ENCODE data around the gene PRAC2. TPM values are rescaled to one million over a fixed set of nuclear protein-coding genes. Genes with fewer than 3 reads are reported as not detected.

PRAC2 gene
- total RNA-seq, 1 donor: not detected

GRCh38 chr17:48747445-48748363 lies 24.7 kb downstream of the PRAC2 start:
- Histone ChIP-seq H3K79me2 (ENCODE audit: insufficient read depth, low read length) (no peaks in the 10 kb centered on the region), H3K4me2 (ENCODE audit: insufficient read depth, low read length) (no peak overlapping the region), H4K20me1 (ENCODE audit: insufficient read depth, low read length) (no peaks in the 10 kb centered on the region), H3K4me1 (ENCODE audit: insufficient read depth, low read length) (no peaks in the 10 kb centered on the region), H3K4me3 (ENCODE audit: insufficient read depth, low read length) (no peak overlapping the region), H3K27ac (ENCODE audit: low read depth, low read length) (no peak overlapping the region), H3K36me3 (ENCODE audit: insufficient read depth, low read length) (no peaks in the 10 kb centered on the region), H2AFZ (ENCODE audit: low read length) (no peak overlapping the region), H3K27me3 (ENCODE audit: insufficient read depth, low read length) (peaks cover 99% of the 10 kb centered on the region), H3K9me3 (ENCODE audit: low read depth, low read length) (no peaks in the 10 kb centered on the region)
- DNase-seq (ENCODE audit: insufficient read length, low spot score, missing footprints): peak; percentile 68
- TF ChIP-seq CTCF (IDR thresholded peaks at IDR 0.05; ENCODE audit: extremely low read depth, low read depth, low read length): no peak

- TF ChIP-seq CTCF (IDR thresholded peaks at IDR 0.05; ENCODE audit: extremely low read depth, low read depth, low read length): no peak
- Histone ChIP-seq H3K4me1 (ENCODE audit: insufficient read depth, low read length) (peaks cover 2% of the 10 kb centered on the region), H2AFZ (ENCODE audit: low read length) (no peak overlapping the region), H4K20me1 (ENCODE audit: insufficient read depth, low read length) (peaks cover 1% of the 10 kb centered on the region), H3K79me2 (ENCODE audit: insufficient read depth, low read length) (no peaks in the 10 kb centered on the region), H3K27me3 (ENCODE audit: insufficient read depth, low read length) (peaks cover 100% of the 10 kb centered on the region), H3K9me3 (ENCODE audit: low read depth, low read length) (no peaks in the 10 kb centered on the region), H3K4me2 (ENCODE audit: insufficient read depth, low read length) (no peak overlapping the region), H3K4me3 (ENCODE audit: insufficient read depth, low read length) (no peak overlapping the region), H3K27ac (ENCODE audit: low read depth, low read length) (no peak overlapping the region), H3K36me3 (ENCODE audit: insufficient read depth, low read length) (no peaks in the 10 kb centered on the region)
- DNase-seq (ENCODE audit: insufficient read length, low spot score, missing footprints): peak; percentile 62
Observed at GRCh38 chr17:48748718-48749566, 26.0 kb downstream of the PRAC2 start.

GRCh38 chr17:48749621-48750553 lies 26.9 kb downstream of the PRAC2 start:
- Histone ChIP-seq H3K36me3 (ENCODE audit: insufficient read depth, low read length) (no peaks in the 10 kb centered on the region), H3K9me3 (ENCODE audit: low read depth, low read length) (no peaks in the 10 kb centered on the region), H2AFZ (ENCODE audit: low read length) (no peak overlapping the region), H3K79me2 (ENCODE audit: insufficient read depth, low read length) (no peaks in the 10 kb centered on the region), H3K27ac (ENCODE audit: low read depth, low read length) (no peak overlapping the region), H4K20me1 (ENCODE audit: insufficient read depth, low read length) (peaks cover 3% of the 10 kb centered on the region), H3K27me3 (ENCODE audit: insufficient read depth, low read length) (peaks cover 100% of the 10 kb centered on the region), H3K4me3 (ENCODE audit: insufficient read depth, low read length) (no peak overlapping the region), H3K4me1 (ENCODE audit: insufficient read depth, low read length) (peaks cover 3% of the 10 kb centered on the region), H3K4me2 (ENCODE audit: insufficient read depth, low read length) (no peak overlapping the region)
- no peak for TF ChIP-seq CTCF (IDR thresholded peaks at IDR 0.05; ENCODE audit: extremely low read depth, low read depth, low read length)
- DNase-seq (ENCODE audit: insufficient read length, low spot score, missing footprints): peak; percentile 44

Data from osteoblast (primary cell).